Cardiac fibroblast (primary cell): ENCODE data around the gene TP73.

Source experiments
- DNase-seq, 2 donors: peaks; one replicate each; pipeline versions ENCODE4 v3.0.0 to v3.0.0-alpha.2; 2010; ENCODE audit warnings: low read depth in 2 of 2
- H3K4me3 ChIP-seq, 2 donors: replicated peaks in 1 of 2; 1 replicate in 1 of 2; 2 replicates in 1 of 2; pipeline ENCODE4 v1.5.1; 2011; ENCODE audit warnings: low read depth in 2 of 2, low read length in 2 of 2, mild to moderate bottlenecking in 2 of 2, moderate library complexity in 1 of 2
- TF ChIP-seq, protein P1 (sequence below): IDR thresholded peaks from one replicate; pipeline ENCODE4 v1.5.1; 2011; ENCODE audit warnings: low read depth, mild to moderate bottlenecking, low read length, inconsistent platforms

Gene TP73

DNA sequence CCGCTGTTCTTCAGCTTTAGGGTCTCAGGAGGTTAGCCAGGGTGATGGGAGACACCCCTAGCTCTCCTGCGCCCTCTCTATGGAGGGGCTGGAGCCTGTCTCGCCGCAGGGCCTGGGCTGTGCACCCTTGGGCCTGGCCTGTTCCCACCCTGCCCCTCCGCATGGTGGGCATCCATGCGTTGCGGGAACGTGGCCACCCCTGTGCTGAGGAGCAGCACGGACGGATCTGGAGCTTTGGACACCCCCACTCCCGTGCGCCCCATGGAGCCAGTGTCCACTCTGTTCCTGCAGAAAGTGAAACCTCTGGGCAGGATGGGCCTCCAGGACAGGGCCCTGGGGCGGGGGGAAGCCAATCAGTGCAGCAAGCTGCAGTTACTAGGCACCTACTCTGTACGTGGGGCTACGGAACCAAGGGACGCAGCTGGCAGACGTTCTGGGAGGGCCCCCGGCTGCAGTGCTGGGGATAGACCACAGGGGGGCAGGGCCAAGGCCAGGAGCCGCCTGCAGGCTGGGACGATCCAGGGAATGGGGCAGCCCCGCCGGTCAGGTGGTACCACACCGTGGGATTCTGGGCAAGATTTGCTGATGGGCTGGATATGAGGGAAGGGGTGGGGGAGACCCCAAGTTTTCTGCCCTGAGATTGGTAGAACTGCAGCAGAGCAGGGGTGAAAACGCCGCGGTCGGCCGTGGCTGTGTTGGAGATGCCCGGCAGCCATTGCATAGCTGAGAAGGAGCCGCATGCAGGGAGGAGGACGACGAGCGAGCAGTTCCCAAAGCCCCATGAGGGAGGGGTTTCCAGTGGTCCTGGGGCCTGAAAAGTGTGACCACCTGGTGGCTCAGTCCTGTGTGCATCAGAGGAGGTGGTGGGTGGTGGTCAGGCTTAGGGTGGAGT, 43.3 kb downstream of the TP73 start:
- H3K4me3 ChIP-seq = peak overlapping the region in 1 of 2 donors; percentile 26
- DNase-seq = peak; percentile 39 to 42
- TF ChIP-seq, protein P1, sequence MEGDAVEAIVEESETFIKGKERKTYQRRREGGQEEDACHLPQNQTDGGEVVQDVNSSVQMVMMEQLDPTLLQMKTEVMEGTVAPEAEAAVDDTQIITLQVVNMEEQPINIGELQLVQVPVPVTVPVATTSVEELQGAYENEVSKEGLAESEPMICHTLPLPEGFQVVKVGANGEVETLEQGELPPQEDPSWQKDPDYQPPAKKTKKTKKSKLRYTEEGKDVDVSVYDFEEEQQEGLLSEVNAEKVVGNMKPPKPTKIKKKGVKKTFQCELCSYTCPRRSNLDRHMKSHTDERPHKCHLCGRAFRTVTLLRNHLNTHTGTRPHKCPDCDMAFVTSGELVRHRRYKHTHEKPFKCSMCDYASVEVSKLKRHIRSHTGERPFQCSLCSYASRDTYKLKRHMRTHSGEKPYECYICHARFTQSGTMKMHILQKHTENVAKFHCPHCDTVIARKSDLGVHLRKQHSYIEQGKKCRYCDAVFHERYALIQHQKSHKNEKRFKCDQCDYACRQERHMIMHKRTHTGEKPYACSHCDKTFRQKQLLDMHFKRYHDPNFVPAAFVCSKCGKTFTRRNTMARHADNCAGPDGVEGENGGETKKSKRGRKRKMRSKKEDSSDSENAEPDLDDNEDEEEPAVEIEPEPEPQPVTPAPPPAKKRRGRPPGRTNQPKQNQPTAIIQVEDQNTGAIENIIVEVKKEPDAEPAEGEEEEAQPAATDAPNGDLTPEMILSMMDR = peak; percentile 96

DNA sequence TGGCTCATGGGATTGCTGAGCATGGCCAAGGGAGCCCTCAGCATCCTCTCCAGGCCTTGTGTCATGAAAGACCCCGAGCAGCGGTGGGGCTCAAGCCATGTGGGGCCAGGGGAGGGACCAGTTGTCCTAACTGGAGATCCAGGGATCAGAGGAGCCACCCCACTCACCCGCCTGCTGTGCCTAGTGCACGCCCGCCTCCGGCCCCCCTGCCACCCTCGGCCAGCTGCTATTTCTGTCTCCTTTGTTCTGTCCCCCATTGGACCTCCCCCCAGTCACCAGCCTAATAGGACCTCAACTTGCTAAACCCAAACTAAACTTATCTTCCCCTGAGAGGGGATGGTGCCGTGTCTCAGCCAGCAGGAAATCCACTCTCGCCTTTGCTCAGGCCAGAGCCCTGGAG, 44.4 kb downstream of the TP73 start:
- no peak overlapping the region for H3K4me3 ChIP-seq
- TF ChIP-seq, protein P1 = no peak
- no peak for DNase-seq

DNA sequence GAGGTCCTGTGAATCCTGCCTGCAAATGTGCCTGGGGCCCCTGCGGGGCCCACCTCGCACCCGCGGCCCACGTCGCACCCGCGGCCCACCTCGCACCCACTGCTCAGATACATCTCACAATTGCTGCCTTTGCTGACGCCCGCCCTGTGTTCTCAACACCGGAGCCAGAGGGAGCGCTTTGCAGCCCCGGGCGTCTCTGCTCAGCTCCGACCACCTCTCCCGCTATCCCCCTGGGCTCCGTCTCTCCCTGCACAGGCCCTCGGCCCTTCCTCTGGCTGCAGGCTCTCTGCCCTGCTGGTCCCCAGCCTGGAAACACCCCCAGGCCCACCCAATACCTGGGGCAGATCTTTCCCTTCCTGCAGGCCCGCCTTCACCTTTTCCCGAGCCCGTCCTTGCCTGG, 44.8 kb downstream of the TP73 start:
- TF ChIP-seq, protein P1 = no peak
- no peak for DNase-seq
- H3K4me3 ChIP-seq = no peak overlapping the region

DNA sequence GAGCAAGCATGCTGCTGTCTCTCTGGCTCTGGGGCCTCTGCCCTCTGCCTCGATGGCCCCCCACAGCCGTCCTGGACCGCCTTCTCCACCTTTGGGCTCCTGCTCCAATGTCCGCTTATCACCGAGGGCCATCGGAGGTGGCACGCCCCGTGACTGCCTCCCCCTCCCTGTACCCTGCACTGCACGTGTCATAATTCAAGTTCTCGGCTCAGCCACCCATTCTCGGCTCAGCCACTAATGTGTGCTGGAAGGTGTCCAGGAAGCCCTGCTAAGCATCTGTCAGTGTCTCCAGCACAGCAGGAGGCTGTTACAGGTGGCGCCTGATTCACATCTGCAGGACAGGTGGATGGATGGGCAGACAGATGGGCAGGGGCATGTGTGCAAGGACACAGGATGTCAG, 45.5 kb downstream of the TP73 start:
- TF ChIP-seq, protein P1 = no peak
- DNase-seq = no peak
- no peak overlapping the region for H3K4me3 ChIP-seq

GRCh38 chr1:3698660-3699408, 46.5 kb downstream of the TP73 start:
- no peak for DNase-seq
- TF ChIP-seq, protein P1 = no peak
- H3K4me3 ChIP-seq = no peak overlapping the region

- no peak overlapping the region for H3K4me3 ChIP-seq
- TF ChIP-seq, protein P1 = no peak
- DNase-seq = no peak
These were observed 47.3 kb downstream of the TP73 start for GRCh38 chr1:3699596-3699995.
